ENCODE results near the gene MAG. TPM values are rescaled to one million over a fixed set of nuclear protein-coding genes. Genes with fewer than 3 reads are reported as not detected.

The MAG gene
- total and polyA plus RNA-seq, 5 experiments from 2014 or later: 0.08 TPM; not detected in 4

GRCh38 chr19:35296644-35297514, 4.9 kb downstream of the MAG start:
- no peak overlapping the region for H3K27ac Mint-ChIP-seq
- H3K9me3 Mint-ChIP-seq: no peaks in the 10 kb centered on the region
- H3K27me3 Mint-ChIP-seq: no peaks in the 10 kb centered on the region
- H3K4me3 Mint-ChIP-seq: no peak overlapping the region
- H3K36me3 Mint-ChIP-seq: no peaks in the 10 kb centered on the region
- ATAC-seq (peak; percentile 11 to 13), DNase-seq (no peak)
- POLR2A ChIA-PET: interaction anchor here (1.1 kb wide), 1 partner anchor 51 kb away, joined by 3 read pairs; the partner anchor contains the start of gene FFAR1
- peaks cover 6 to 12% (median 8%) of the 10 kb centered on the region in 4 donors for H3K4me1 Mint-ChIP-seq

DNA sequence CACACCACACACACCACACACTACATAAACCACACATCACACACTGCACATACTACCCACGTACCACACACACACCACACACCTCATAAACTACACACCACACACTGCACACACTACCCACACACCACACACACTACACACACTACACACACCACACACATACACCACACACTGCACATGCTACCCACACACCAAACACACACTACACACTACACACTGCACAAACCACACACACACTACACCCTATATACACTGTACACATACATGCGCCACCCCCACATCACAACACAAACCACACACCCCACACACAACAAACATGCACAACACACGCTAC, 5.5 kb downstream of the MAG start:
- Mint-ChIP-seq H3K4me1 (peaks cover 6 to 12% (median 8%) of the 10 kb centered on the region in 4 donors), H3K27ac (no peak overlapping the region), H3K36me3 (no peaks in the 10 kb centered on the region), H3K27me3 (no peaks in the 10 kb centered on the region), H3K4me3 (no peak overlapping the region), H3K9me3 (no peaks in the 10 kb centered on the region)
- DNase-seq (no peak), ATAC-seq (no peak)
- POLR2A ChIA-PET: no interaction called here

DNA sequence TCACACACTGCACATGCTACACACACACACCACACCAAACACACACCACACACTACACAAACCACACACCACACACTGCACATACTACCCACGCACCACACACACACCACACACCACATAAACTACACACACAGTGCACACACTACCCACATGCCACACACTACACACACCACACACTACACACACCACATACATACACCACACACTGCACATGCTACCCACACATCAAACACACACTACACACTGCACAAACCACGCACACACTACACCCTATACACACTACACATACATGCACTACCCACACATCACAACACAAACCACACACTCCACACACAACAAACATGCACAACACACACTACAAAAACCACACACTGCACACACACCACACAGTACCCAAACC, 6.0 kb downstream of the MAG start:
- DNase-seq (no peak), ATAC-seq (no peak)
- POLR2A ChIA-PET: no interaction called here
- Mint-ChIP-seq H3K27ac (no peak overlapping the region), H3K27me3 (no peaks in the 10 kb centered on the region), H3K9me3 (no peaks in the 10 kb centered on the region), H3K36me3 (no peaks in the 10 kb centered on the region), H3K4me3 (no peak overlapping the region), H3K4me1 (peaks cover 6 to 12% (median 8%) of the 10 kb centered on the region in 4 donors)

DNA sequence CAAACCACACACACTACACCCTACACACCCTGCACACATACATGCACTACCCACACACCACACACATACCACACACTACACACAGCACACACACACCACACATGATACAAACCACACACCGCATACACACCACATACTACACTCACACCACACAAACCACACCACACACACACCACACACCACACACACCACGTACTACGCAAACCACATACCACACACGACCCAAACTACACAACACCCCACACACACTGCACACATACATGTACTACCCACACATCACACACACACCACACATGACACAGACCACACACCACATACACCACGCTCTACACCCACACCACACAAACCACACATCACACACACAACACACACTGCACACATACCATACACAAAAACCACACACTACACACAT, 6.6 kb downstream of the MAG start:
- H3K4me3 Mint-ChIP-seq: no peak overlapping the region
- H3K9me3 Mint-ChIP-seq: no peaks in the 10 kb centered on the region
- no peaks in the 10 kb centered on the region for H3K27me3 Mint-ChIP-seq
- H3K27ac Mint-ChIP-seq: no peak overlapping the region
- POLR2A ChIA-PET: no interaction called here
- ATAC-seq (no peak), DNase-seq (no peak)
- no peaks in the 10 kb centered on the region for H3K36me3 Mint-ChIP-seq
- peaks cover 6 to 12% (median 8%) of the 10 kb centered on the region in 4 donors for H3K4me1 Mint-ChIP-seq

DNA sequence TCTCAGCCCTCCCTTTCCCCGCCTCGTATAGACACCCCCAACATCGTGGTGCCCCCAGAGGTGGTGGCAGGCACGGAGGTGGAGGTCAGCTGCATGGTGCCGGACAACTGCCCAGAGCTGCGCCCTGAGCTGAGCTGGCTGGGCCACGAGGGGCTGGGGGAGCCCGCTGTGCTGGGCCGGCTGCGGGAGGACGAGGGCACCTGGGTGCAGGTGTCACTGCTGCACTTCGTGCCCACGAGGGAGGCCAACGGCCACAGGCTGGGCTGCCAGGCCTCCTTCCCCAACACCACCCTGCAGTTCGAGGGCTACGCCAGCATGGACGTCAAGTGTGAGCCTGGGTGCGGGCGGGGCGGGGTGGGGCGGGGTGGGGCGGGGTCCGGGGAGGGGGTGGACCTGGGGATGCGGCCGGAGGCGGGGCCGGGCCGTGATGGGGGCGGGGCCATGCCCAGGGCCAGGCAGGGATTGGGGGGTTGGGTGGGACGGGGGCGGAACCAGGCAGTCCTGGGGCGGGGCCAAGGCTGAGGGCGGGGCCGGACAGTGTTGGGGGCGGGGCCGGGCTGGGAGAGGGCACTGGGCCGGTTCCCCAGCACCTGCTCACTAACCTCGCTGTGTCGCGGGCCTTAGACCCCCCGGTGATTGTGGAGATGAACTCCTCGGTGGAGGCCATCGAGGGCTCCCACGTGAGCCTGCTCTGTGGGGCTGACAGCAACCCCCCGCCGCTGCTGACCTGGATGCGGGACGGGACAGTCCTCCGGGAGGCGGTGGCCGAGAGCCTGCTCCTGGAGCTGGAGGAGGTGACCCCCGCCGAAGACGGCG, 7.8 kb downstream of the MAG start:
- Mint-ChIP-seq H3K9me3 (no peaks in the 10 kb centered on the region), H3K27me3 (peaks cover 0 to 2% (median 0%) of the 10 kb centered on the region in 5 donors), H3K27ac (no peak overlapping the region), H3K4me3 (no peak overlapping the region), H3K4me1 (peaks cover 4 to 12% (median 6%) of the 10 kb centered on the region in 4 donors), H3K36me3 (no peaks in the 10 kb centered on the region)
- ATAC-seq: no peak
- POLR2A ChIA-PET: no interaction called here
- peak in 1 of 10 donors; percentile 20 for DNase-seq

GRCh38 chr19:35300339-35300649, 8.3 kb downstream of the MAG start:
- POLR2A ChIA-PET: no interaction called here
- H3K4me1 Mint-ChIP-seq: peaks cover 2 to 10% (median 6%) of the 10 kb centered on the region in 4 donors
- H3K9me3 Mint-ChIP-seq: no peaks in the 10 kb centered on the region
- no peak for ATAC-seq
- H3K36me3 Mint-ChIP-seq: no peaks in the 10 kb centered on the region
- H3K27me3 Mint-ChIP-seq: peaks cover 0 to 2% (median 0%) of the 10 kb centered on the region in 5 donors
- no peak overlapping the region for H3K27ac Mint-ChIP-seq
- H3K4me3 Mint-ChIP-seq: no peak overlapping the region
- no peak for DNase-seq

DNA sequence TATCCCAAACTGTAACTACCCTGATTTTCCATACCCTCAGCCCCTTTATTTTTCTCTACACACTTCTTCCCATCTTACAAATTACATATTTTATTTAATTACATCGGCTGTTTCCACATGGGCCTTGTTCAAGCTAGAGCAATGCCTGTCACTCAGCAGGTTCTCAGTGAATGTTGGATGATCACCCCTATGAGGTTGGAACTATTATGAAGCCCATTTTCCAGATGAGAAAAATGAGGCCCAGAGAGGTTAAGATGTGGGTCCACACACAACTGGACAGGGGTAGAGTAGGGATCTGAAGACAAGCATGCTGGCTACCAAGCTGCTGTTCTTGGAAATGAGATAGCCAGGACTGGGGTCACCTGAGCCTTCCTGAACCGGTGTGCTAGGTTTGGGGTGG, 10.0 kb downstream of the MAG start:
- Mint-ChIP-seq H3K4me1 (peaks cover 0 to 7% (median 0%) of the 10 kb centered on the region in 4 donors), H3K9me3 (no peaks in the 10 kb centered on the region), H3K27ac (no peak overlapping the region), H3K27me3 (peaks cover 0 to 2% (median 0%) of the 10 kb centered on the region in 5 donors), H3K4me3 (no peak overlapping the region), H3K36me3 (no peaks in the 10 kb centered on the region)
- ATAC-seq: no peak
- no peak for DNase-seq
- POLR2A ChIA-PET: interaction anchor here (0.7 kb wide), 2 partner anchors 12 to 729 kb away, joined by 3 read pairs; no protein-coding TSS in a partner anchor

DNA sequence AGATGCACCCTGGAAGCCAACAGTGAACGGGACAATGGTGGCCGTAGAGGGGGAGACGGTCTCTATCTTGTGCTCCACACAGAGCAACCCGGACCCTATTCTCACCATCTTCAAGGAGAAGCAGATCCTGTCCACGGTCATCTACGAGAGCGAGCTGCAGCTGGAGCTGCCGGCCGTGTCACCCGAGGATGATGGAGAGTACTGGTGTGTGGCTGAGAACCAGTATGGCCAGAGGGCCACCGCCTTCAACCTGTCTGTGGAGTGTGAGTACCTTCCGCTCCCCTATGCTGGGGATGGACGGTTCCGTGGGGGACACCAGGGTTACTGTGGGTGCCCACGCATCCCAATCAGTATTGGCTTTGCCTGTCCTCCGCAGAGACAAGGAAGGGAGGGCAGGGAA, 10.5 kb downstream of the MAG start:
- Mint-ChIP-seq H3K4me3 (no peak overlapping the region), H3K27me3 (peaks cover 0 to 2% (median 0%) of the 10 kb centered on the region in 5 donors), H3K9me3 (no peaks in the 10 kb centered on the region), H3K27ac (no peak overlapping the region), H3K36me3 (no peaks in the 10 kb centered on the region), H3K4me1 (peaks cover 0 to 10% (median 0%) of the 10 kb centered on the region in 4 donors)
- POLR2A ChIA-PET: no interaction called here
- DNase-seq (no peak), ATAC-seq (no peak)

DNA sequence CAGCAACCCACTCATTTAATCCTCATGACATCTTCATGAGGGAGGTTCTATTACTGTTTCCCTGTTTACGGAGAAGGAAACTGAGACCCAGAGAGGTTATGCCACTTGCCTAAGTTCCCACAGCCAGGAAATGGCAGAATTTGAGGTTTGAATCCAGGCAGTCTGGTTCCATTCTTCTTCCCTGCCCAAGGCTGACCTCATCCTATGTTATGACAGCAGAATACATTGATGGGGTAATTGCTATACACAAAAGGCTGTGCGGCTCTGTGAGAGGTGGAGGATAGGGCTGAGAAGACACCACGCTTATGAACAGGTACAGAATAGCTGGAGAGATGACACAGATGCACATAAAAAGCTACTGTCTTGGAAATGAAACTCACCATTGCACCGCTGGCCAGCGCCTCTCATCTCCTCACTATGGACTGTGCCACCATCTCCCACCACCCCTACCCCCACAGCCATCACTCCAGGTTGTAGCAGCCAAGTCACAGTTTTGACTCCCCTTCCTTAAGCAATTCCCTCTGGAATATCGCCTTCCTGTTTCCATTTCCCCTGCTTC, 11.5 kb downstream of the MAG start:
- Mint-ChIP-seq H3K27ac (no peak overlapping the region), H3K27me3 (peaks cover 0 to 5% (median 0%) of the 10 kb centered on the region in 5 donors), H3K4me3 (no peak overlapping the region), H3K4me1 (peaks cover 0 to 16% (median 0%) of the 10 kb centered on the region in 4 donors), H3K36me3 (no peaks in the 10 kb centered on the region), H3K9me3 (no peaks in the 10 kb centered on the region)
- DNase-seq (no peak), ATAC-seq (no peak)
- POLR2A ChIA-PET: no interaction called here

DNA sequence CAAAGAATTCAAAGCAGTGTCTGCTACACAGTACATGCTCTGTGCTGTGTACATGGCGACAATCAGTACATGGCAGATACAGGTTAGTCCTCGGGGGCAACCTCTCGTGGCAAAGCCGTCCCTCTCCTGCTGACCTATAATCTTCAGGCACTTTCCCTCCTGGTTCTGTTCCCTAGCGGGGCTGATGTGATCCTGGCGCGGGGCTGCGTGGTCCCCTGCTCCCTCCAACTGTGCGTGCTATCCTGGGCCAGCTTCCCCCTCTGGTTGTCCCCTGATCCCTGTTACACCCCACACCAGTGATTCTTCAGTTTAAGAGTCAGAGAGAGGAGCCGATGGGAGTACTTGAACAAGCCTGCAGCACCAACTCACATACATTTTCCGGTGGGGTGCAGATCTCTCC, 12.1 kb downstream of the MAG start:
- ATAC-seq (no peak), DNase-seq (no peak)
- no peak overlapping the region for H3K27ac Mint-ChIP-seq
- no peak overlapping the region for H3K4me3 Mint-ChIP-seq
- H3K4me1 Mint-ChIP-seq: peaks cover 0 to 17% (median 0%) of the 10 kb centered on the region in 4 donors
- no peaks in the 10 kb centered on the region for H3K9me3 Mint-ChIP-seq
- no peaks in the 10 kb centered on the region for H3K36me3 Mint-ChIP-seq
- peaks cover 0 to 5% (median 0%) of the 10 kb centered on the region in 5 donors for H3K27me3 Mint-ChIP-seq
- POLR2A ChIA-PET: no interaction called here

DNA sequence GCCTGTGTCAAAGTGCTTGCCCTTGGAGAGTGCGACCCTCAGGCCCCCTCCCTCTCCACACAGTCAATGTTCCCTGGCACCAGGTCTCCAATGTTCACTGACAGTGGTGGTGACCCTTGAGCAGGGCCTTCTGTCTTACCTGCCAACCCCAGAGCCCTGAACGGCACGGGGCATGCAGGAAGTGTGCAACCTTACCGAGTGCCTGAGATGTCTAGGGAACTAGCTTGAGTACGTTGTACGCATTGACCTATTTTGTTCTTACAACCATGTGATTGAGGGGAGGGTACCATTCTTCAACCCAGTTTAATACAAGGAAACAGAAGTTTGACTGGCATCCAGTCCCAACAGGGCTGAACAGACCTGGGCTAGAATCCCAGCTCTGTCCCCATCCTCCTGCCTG, 13.2 kb downstream of the MAG start:
- peaks cover 0 to 18% (median under 1%) of the 10 kb centered on the region in 4 donors for H3K4me1 Mint-ChIP-seq

DNA sequence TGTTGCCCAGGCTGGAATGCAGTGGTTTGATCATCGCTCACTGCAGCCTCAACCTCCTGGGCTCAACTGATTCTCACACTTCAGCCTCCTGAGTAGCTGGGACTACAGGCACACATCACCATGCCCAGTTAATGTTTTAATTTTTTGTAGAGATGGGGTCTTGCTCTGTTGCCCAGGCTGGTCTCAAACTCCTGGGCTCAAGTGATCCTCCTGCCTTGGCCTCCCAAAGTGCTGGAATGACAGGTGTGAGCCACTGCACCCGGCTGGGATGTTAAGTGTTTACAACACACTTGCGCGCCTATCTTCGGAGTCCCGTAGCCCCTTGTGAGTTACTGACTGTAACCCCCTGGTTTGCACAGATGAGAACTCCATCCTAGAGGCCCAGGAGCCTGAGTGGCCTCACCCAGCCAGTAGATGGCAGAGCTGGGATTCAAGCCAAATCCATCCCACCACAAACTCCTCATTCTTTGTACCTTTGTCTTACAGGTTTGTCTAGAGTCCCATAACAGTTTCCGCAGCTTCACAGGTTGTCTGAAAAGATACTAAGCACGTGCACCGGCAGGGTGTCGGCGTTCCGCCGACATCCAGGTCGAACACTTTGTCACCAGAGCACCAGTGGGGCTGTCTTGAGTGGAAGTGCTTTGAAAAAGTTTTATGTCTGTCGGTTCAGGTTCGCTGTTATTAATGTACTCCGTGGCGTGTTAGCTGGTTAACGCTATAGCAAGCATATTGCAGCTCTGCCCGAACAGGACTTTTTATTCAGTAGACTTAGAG, 14.7 kb downstream of the MAG start:
- peaks cover 0 to 18% (median 2%) of the 10 kb centered on the region in 4 donors for H3K4me1 Mint-ChIP-seq
- H3K36me3 Mint-ChIP-seq: no peaks in the 10 kb centered on the region
- no peak overlapping the region for H3K4me3 Mint-ChIP-seq
- no peak for DNase-seq
- H3K27me3 Mint-ChIP-seq: peaks cover 0 to 5% (median 0%) of the 10 kb centered on the region in 5 donors
- H3K9me3 Mint-ChIP-seq: no peaks in the 10 kb centered on the region
- H3K27ac Mint-ChIP-seq: no peak overlapping the region
- POLR2A ChIA-PET: no interaction called here
- no peak for ATAC-seq

More for the DNA sequence above, 13.2 kb downstream of the MAG start:
- peaks cover 0 to 5% (median 0%) of the 10 kb centered on the region in 5 donors for H3K27me3 Mint-ChIP-seq
- H3K27ac Mint-ChIP-seq: no peak overlapping the region
- H3K36me3 Mint-ChIP-seq: no peaks in the 10 kb centered on the region
- no peak for ATAC-seq
- H3K9me3 Mint-ChIP-seq: no peaks in the 10 kb centered on the region
- POLR2A ChIA-PET: no interaction called here
- H3K4me3 Mint-ChIP-seq: no peak overlapping the region
- DNase-seq: no peak

All from naive thymus-derived CD8-positive, alpha-beta T cell (primary cell).